ENCODE measurements around the gene TTC14. TPM values are rescaled to one million over a fixed set of nuclear protein-coding genes. Genes with fewer than 3 reads are reported as not detected.

Gene TTC14
- total and polyA plus RNA-seq, 9 of the 15 experiments (the other 6 are each of a cell fraction or from before 2014, with no cell fraction given) = 10.0 to 61.9 (median 27.0) TPM

DNA sequence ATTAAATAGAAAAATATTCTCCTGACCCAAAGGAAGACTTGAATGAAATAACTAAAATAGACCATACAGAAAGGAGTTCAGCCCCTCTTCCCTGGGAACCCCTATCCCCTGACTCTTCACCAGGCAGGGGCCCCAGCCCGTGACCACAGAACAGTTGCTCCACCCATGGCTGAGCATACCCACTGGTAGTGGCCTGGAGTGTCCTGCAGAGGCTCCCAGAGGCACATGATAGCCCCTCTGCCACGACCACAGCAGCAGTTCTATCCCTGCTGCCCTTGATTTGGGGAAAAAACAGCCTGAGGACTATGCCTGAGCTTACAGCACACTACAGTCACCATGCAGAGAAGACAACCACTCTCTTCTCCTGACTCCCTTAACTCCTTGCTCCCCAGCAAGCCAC lies 31.8 kb downstream of the TTC14 start:
- Histone ChIP-seq H3K79me2 (ENCODE audit: control insufficient read depth, insufficient read depth, low read length) (no peaks in the 10 kb centered on the region), H3K9me3 (replicated peaks; ENCODE audit: control insufficient read depth, insufficient read depth, low read depth, low read length) (no peaks in the 10 kb centered on the region), H3K4me1 (replicated peaks in 1 of 2; ENCODE audit: control insufficient read depth in 2 of 2, insufficient read depth in 2 of 2, low read length in 2 of 2) (no peaks in the 10 kb centered on the region), H3K27me3 (ENCODE audit: control insufficient read depth in 2 of 2, insufficient read depth in 2 of 2, low read length in 2 of 2) (no peaks in the 10 kb centered on the region), H3K4me2 (ENCODE audit: insufficient read depth, low read length) (no peak overlapping the region), H2AFZ (ENCODE audit: low read depth, low read length) (no peak overlapping the region), H3K9me1 (ENCODE audit: control insufficient read depth, insufficient read depth, low read length) (no peaks in the 10 kb centered on the region), H3K36me3 (ENCODE audit: control insufficient read depth, insufficient read depth, low read length) (no peaks in the 10 kb centered on the region), H3K4me3 (no peak overlapping the region), H3K27ac (ENCODE audit: extremely low read depth, low read depth, low read length) (no peak overlapping the region), H4K20me1 (replicated peaks; ENCODE audit: control insufficient read depth, insufficient read depth, low read length) (no peaks in the 10 kb centered on the region), H3K9ac (ENCODE audit: insufficient read depth in 1 of 2, low read depth in 2 of 2, low read length in 2 of 2) (no peak overlapping the region)
- 5% methylated on average over 2 of the region's 2 CpGs for WGBS (ENCODE audit: insufficient coverage, low coverage, missing lambda C conversion rate)
- ATAC-seq (peak; percentile 79), FAIRE-seq (no peak), DNase-seq (ENCODE audit: extremely low read depth in 1 of 4, low spot score in 3 of 4) (no peak)
- in situ Hi-C loops (cut with MboI) (no loop called here), intact Hi-C loops (cut with micrococcal nuclease) (no loop called here)
- POLR2A ChIA-PET = interaction anchor here (0.9 kb wide), 1 partner anchor 9 kb away, joined by 3 read pairs; no protein-coding TSS in a partner anchor
- TF ChIP-seq, protein P1, sequence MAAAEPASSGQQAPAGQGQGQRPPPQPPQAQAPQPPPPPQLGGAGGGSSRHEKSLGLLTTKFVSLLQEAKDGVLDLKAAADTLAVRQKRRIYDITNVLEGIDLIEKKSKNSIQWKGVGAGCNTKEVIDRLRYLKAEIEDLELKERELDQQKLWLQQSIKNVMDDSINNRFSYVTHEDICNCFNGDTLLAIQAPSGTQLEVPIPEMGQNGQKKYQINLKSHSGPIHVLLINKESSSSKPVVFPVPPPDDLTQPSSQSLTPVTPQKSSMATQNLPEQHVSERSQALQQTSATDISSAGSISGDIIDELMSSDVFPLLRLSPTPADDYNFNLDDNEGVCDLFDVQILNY (CRISPR knock-in tag; IDR thresholded peaks at IDR 0.05) = no peak
- TF ChIP-seq XRCC4 (IDR thresholded peaks at IDR 0.05; ENCODE audit: extremely low read depth, insufficient read depth, insufficient read length) = no peak
- TF ChIP-seq RAD21 (CRISPR knock-in tag; conservative IDR thresholded peaks at IDR 0.05 in 1 of 2, IDR thresholded peaks at IDR 0.05 in 1 of 2) = 0 out of 4 replicates have a peak, but pooled peaks of 1 of the 2 experiments have one; percentile 10
- TF ChIP-seq SIRT6 (IDR thresholded peaks at IDR 0.05; ENCODE audit: low read depth, low read length) = no peak
- no peak for TF ChIP-seq TCFL5 (CRISPR knock-in tag; conservative IDR thresholded peaks at IDR 0.05)
- TF ChIP-seq SPI1 (IDR thresholded peaks at IDR 0.05; ENCODE audit: borderline replicate concordance, low read depth, low read length) = no peak
- TF ChIP-seq TEAD4 (IDR thresholded peaks at IDR 0.05; ENCODE audit: low read length) = no peak
- TF ChIP-seq TEAD4 (CRISPR knock-in tag; IDR thresholded peaks at IDR 0.05; ENCODE audit: borderline replicate concordance) = no peak
- no peak for TF ChIP-seq L3MBTL2 (IDR thresholded peaks at IDR 0.05)
- TF ChIP-seq, protein P2, sequence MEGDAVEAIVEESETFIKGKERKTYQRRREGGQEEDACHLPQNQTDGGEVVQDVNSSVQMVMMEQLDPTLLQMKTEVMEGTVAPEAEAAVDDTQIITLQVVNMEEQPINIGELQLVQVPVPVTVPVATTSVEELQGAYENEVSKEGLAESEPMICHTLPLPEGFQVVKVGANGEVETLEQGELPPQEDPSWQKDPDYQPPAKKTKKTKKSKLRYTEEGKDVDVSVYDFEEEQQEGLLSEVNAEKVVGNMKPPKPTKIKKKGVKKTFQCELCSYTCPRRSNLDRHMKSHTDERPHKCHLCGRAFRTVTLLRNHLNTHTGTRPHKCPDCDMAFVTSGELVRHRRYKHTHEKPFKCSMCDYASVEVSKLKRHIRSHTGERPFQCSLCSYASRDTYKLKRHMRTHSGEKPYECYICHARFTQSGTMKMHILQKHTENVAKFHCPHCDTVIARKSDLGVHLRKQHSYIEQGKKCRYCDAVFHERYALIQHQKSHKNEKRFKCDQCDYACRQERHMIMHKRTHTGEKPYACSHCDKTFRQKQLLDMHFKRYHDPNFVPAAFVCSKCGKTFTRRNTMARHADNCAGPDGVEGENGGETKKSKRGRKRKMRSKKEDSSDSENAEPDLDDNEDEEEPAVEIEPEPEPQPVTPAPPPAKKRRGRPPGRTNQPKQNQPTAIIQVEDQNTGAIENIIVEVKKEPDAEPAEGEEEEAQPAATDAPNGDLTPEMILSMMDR (IDR thresholded peaks at IDR 0.05 in 2 of 3, conservative IDR thresholded peaks at IDR 0.05 in 1 of 3; ENCODE audit: insufficient read depth in 2 of 3, low read depth in 1 of 3, low read length in 3 of 3) = 0 out of 6 replicates have a peak, but pooled peaks of 1 of the 3 experiments have one; percentile 6
- no peak for TF ChIP-seq NFIC (IDR thresholded peaks at IDR 0.05)
- no peak for TF ChIP-seq ZNF143 (CRISPR knock-in tag; IDR thresholded peaks at IDR 0.05)
- TF ChIP-seq, protein P3, sequence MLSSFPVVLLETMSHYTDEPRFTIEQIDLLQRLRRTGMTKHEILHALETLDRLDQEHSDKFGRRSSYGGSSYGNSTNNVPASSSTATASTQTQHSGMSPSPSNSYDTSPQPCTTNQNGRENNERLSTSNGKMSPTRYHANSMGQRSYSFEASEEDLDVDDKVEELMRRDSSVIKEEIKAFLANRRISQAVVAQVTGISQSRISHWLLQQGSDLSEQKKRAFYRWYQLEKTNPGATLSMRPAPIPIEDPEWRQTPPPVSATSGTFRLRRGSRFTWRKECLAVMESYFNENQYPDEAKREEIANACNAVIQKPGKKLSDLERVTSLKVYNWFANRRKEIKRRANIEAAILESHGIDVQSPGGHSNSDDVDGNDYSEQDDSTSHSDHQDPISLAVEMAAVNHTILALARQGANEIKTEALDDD (IDR thresholded peaks at IDR 0.05) = no peak
- CTCF ChIA-PET (ENCODE audit: low intra/inter-chr PET ratio) = no interaction called here
- BruUV-seq (replicated peaks) = no TSS peak

Data from K562 (cell line).